ENCODE results near the gene LDLRAD3.

- TF ChIP-seq CTCF (IDR thresholded peaks at IDR 0.05): no peak
- TF ChIP-seq POLR2A (IDR thresholded peaks at IDR 0.05): no peak
Observed at GRCh38 chr11:36062796-36063365, 119.0 kb downstream of the LDLRAD3 start.

Data from uterus (tissue), 2 donors.